HG02840 (cell line): Measurements from ENCODE around the gene SLC10A7.
"Not testable (repeated sequence)": the region's sequence is repeated elsewhere in the genome, so short reads cannot be mapped to it uniquely, and the experiment has no call there.

ENCODE experiments used
- ATAC-seq: cut with Tn5 transposase; IDR thresholded peaks from one replicate; pipeline ENCODE4 v1.9.1; 2021; ENCODE audit warnings: mild to moderate bottlenecking, moderate library complexity, moderate number of reproducible peaks; ENCODE audit not compliant: unreplicated experiment, low FRiP score

SLC10A7 gene

DNA sequence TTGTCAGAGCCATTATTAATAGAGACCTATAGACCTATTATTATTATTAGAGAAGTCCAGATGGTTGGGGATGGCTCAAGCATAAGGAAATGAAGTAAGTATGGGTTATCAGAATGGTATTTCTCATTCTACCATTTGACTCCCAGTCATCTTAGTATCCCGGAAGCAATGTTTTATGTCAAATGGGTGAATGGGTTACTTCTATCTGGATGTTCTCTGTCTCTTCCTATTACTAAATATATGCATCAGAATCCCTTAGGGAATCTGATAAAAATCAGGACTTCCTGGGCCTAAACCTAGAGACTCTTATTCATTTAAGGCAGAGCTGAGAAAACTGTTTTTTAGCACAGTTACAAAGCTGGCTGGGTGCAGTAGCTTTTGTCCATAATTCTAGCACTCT, 149.9 kb downstream of the SLC10A7 start:
- ATAC-seq, result no peak

DNA sequence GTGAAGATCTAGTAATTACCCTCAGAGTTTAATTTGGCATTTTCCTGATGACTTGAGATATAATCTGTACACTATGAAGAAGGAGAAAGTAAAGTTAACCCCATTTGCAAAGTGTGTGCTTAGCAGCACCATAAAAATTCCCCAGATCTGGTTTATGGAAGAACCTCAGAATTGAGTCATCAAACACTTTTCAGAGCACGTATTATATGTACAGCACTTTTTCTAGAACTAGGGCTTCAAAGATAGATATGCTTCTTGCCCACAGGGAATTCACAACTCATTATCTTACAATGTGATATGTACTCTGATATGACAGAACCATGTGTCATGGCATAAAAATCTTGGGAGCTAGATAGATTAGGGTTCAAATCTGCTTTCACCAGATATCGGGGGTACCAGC, 150.9 kb downstream of the SLC10A7 start:
- no peak for ATAC-seq

DNA sequence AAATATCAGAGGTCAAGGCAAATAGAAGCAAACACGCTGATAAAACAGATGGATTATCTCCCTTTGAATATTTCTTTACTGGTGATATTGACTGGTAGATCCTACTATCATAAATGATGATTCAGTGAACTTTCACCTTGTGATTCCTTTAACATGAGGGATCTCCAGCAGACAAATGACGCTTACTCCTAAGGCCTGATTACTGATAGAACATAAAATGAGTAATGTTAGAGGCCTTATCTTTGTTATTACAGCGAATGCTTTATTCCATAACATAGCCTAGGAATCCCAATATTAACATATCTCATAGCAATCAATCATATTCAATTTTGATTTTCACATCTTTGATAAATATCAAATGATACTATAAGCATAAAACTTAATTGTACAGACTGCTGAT, 152.3 kb downstream of the SLC10A7 start:
- no peak for ATAC-seq

DNA sequence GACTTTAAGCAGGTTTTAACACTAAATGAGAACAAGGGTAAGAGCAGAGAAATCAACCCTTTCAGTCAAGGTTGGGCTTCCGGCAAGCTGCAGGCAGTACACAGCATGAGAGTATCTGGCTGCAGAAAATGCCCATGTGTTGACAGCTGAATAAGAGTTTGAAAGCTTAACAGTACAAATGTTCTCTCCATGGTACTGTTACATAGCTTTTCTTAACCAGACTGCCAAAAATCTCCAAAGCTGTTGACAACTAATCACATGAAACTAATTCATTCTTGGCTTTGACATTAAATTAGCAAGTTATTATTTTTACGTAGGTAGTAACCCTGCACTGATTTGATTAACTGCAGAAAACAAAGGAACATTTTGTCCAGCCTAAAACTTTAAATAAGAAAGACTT, 153.5 kb downstream of the SLC10A7 start:
- ATAC-seq, result no peak

DNA sequence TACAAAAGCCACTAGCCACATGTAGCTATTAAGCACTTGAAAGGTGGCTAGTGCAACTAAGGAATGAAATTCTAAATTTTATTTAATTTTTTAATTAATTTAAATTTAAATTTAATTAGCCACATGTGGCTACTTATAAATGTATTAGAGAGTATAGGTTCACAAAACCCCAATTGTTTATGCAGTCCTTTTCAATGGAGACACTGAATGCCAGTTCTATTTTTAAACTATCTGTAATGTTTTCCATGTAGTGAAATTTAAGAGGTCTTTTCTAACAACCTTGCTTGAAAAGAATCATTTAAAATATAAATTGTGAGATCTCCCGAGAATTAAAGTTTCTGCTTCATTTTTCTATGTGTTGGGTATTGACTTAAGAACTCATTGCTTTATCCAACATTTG, 154.4 kb downstream of the SLC10A7 start:
- no peak for ATAC-seq

DNA sequence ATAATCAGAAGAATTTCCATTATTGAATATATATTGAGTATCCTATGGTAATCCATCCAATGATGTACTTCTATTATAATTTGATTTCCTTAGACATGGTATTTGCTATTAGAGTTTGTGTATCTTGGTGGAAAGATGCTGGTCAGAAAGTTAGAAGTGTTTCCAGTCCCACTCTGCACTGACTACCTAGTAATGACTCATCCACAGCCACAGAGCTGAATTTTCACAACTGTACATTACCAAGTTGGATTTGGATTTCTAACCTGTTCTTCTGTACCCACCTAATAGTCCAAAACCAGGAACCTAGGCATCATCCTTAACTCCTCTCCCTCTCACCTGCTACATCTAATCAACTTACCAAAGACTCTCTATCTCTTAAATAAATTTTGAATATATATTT, 162.0 kb downstream of the SLC10A7 start:
- no peak for ATAC-seq

DNA sequence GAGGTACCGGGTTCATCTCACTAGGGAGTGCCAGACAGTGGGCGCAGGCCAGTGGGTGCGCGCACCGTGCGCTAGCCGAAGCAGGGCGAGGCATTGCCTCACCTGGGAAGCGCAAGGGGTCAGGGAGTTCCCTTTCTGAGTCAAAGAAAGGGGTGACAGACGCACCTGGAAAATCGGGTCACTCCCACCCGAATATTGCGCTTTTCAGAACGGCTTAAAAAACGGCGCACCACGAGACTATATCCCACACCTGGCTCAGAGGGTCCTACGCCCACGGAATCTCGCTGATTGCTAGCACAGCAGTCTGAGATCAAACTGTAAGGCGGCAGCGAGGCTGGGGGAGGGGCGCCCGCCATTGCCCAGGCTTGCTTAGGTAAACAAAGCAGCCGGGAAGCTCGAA, 171.6 kb downstream of the SLC10A7 start:
- ATAC-seq, result not testable (repeated sequence)

DNA sequence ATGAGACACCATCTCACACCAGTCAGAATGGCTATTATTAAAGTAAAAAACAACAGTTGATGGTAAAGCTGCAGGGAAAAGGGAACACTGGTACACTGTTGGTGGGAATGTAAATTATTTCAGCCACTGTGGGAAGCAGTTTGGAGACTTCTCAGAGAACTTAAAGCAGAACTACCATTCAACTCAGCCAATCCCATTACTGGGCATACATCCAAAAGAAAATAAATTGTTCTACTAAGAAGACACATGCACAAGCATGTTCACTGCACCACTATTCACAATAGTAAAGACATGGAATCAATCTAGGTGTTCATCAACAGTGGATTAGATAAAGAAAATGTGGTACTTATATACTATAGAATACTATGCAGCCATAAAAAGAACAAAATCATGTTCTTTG, 172.4 kb downstream of the SLC10A7 start:
- no peak for ATAC-seq

DNA sequence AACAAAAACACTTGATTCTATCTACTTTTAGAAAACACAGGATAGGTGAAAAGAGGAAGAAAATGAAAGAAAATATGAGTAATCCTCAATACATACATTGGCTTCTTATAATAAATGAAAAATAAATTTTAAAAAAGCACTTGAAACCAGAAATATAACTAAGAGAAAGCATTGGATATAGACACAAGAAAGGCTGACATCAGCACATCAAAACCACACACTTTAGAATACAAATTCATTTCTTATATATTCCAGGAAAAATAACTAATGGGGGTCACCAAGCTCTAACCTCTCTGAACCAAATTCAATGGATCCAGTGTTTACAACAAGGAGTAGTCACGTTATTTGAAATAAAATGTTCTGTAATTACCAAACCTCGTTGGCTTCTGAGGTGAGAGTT, 173.9 kb downstream of the SLC10A7 start:
- ATAC-seq, result no peak

DNA sequence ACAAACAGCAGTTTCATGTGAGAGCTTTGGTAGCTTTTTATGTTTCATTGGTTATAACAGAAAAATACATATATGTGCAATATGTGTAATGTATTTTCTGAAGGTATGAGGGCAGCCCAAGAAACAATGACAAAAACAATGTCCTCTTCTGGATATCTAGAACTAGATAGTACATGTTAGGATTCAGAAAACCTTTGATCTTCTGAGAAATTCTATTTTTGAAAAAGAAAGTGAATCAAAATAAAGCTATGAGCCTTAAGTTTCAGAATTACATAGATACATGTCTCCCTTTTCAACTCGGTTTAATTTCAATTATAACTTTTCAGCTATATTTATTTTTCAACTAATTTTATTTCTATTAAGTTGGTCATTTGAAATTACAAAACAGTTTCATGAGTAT, 175.5 kb downstream of the SLC10A7 start:
- ATAC-seq, result no peak

DNA sequence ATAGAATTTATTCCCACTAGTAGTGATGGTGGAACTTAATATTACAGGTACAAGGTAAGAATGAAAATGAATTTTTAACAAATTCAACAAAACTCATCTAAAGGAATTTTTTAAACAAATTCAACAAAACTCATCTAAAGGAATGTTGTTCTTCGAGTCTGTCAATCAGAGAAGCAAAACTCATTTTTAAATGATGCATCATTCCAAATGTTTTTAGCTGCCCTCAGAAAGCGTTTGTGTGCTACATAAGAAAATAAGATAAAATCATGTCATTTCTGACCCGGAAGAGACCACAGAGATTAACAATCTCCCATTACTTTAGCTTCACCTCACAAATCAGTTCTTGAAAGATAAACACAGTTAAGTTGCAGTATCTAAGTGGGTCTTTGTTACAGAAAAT, 178.0 kb downstream of the SLC10A7 start:
- no peak for ATAC-seq

DNA sequence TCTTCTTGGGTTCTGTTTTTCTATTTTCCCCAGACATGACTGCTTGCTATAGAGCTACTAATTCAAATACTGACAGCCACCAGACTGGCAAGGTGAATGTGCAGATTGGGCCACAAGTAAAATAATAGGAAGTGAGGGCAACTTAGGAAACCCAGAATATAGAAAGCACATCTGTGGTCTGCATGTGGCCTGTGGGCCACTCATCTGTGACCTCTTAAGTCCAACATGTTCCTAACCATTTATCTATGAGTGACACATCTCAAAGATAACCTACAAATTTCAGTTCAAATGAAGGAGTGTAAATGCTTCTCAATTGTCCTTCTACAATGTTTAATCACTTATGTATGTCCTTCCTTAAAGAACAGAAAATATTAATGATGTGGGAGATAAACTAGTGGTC, 178.5 kb downstream of the SLC10A7 start:
- peak; percentile 49 for ATAC-seq

DNA sequence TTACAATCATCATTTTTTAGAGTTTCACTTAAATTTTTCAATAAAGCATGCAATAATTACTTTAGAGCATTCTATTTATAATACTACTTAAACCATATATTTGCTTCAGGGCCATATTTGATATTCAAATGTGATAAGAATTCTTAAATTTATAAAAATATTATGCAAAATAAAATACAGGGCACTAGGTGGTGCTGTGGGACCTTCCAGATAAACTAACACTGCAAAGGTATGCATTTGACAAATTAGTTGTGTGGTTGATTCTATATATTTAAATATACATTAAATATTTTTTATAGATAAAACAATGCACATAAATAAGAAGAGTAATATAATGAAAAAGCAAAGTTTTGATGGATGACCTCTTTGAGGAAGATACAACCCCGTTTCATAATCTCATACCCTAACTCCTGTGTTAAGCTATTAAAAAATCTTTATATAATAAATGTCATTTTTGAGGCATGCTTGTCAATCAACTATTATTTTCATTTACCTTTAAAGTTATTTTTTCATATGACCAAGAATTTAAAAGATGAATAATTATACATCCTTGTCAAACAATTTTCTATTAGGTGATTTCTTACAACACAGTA, 179.0 kb downstream of the SLC10A7 start:
- no peak for ATAC-seq

DNA sequence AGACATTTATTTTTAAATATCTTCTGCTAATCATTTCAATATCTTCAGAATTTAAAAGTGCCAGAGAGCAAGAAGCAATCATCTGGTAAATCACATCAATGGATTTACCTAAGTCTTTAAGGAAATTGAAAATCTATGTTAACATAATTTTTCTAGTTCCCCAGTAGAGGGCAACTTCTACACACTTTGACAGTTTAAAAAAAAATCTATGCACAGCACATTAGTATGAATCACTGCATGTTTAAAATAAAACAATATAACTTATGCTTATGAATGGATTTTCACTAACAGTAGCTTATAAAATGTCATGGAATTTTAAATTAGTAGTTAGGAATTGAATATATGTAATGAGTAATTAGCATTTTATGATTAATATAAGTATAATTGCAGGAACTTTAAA, 180.9 kb downstream of the SLC10A7 start:
- no peak for ATAC-seq

DNA sequence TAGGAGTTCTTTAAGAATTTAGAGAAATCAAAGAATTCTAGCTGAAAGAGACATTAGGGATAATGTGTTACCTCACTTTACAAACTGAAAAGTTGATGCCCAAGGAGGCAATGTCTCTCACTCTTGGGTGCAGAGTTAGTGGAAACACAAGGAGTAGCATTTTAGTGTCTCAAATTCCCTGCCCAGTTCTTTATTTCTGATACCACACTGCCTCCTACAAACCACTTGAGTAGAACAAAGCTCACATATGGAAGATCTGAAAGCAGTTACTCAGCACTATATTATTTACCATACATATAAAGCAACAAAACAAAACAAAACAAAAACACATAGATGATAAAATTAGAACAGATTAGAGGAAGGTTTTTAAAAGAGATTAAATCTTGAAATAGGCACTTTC, 183.2 kb downstream of the SLC10A7 start:
- ATAC-seq, result no peak

DNA sequence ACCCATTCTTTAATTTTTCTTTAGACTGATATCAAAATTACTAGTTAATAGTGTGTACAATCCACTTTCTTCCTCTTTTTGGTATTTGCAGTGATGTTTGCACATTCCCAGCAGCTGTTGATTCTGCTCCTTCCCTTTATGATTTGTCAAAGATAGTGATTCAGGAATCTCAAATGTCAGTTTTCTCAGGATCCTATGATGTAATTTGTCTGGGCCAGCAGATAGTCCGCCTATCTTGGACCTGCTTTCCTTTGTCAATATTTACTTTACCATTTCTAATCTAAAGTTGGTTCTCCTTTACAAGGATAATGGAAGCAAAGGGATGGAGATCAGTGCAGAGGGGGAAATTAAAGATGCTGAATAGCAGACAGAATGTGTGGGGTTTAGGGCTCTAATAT, 185.3 kb downstream of the SLC10A7 start:
- ATAC-seq, result no peak

DNA sequence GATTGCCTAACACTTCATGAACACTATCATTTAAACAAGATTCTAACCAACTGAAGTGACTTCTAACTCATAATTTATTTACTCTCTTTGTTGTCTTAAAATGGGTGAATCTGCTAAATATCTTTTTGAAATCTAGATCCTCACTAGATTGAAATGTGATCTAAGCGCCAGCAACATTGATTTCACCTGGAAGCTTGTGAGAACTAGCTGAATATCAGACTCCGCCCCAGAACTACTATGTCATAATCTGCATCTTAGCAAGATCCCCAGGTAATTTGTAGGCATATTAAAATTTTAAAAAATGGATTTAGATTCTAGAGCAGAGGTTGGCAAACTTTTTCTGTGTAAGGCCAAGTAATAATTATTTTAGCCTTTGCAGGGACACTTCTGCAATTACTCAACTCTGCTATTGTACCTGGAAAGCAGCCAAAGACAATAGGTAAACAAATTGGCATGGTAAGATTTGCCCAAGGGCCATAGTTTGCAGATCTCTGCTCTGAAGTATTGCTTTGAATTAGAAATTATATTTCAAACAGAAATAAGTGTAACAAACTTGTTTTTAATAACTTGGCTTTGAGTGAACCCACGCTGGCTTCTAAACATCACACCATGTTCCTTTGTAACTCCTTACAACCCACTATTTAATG, 185.9 kb downstream of the SLC10A7 start:
- ATAC-seq, result no peak

DNA sequence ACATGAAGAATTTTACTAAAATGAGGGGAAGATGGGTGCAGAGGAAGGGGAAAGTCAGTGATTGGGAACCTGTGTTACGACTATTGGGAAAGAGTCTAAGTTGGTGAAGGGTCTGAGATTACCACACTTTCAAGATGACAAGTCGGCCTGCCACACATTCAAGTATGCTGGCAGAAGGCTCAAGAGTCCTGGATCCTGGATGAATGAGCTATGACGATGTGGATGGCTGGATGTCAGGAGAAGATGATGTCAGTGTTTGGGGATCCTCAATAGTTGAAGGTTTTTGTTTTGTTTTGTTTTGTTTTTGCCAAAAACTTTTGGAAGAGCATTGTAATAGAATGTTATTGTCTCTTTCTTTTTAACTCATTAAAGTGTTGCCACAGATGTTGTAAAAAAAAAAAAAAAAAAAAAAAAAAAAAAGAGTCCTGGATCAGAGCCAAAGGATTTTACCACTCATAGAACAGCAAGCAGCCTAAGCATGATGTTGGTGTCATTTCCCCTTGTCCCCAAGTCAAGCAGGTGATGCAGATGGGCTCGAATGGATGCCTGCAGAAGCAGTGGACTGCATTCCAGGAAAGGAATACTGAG, 186.8 kb downstream of the SLC10A7 start:
- no peak for ATAC-seq

DNA sequence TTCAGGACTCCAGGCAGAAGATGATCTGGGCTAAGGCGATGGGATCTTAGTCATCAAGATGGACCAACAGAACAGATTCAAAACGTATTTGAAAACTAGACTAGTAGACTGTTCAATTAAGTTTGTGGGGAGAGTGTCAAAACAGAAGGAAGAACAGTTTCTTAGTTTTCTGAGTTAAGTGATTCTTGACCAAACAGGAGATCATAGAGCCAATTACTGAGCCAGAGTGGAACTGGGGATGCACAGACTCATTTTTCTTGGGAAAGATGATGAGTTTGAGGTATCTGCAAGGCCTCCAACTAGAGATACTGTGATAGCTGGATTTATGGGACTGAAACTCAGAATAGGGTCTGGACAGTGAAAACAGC, 187.9 kb downstream of the SLC10A7 start:
- ATAC-seq, result no peak

DNA sequence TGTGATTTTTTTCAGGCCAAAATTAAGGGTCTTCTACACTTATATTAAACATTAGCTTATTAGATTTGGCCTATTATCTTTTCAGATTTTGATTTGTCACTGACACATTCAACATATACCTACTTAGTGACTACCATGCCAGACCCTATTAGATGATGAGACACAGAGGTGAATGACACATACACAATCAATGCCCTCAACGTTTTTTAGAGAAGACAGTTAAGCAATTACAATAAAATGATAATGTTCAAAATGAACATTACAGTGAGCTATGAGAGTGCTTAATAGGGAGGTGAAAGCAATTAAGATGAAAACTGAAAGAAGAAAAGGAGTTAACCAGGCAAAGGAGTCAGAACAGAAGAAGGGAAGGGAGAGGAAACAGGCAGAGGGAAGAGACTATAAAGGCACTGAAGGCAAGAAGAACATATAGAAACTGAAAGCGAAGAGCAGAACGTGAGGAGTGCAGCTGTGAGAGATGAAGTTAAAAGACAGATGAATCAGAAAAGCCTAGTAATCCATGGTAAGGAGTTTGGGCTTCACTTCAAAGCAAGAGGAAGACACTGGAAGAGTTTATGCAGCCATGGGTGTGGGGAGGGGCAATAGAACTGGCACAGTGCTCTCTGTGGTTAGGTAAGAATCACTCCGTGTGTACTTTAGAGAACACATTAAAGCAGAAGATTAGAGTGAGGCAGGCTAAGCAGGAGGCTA, 188.4 kb downstream of the SLC10A7 start:
- peak; percentile 86 for ATAC-seq

DNA sequence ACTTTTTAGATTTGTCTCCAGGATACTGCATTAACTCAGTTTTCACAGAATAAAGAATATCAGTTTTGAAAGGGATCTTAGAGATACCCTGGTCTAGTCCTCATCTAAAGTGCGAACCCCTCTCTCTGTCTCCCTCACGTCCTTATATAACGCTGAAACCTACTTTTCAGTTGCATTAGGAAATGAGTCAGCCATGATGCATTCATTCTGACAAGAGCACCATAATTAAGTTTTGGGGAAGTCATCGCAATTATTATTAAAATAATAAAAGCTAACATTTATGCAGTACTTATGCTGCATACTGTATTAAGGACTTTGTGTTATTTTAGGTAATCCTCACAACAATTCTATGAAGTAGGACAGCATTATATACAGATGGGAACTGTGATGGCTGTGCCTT, 191.3 kb downstream of the SLC10A7 start:
- ATAC-seq, result no peak
